HG02588 (cell line): ENCODE measurements around the gene CD40.

Source experiments
- ATAC-seq: cut with Tn5 transposase; IDR thresholded peaks from one replicate; pipeline ENCODE4 v1.9.1; 2021; ENCODE audit warnings: mild to moderate bottlenecking, moderate library complexity; ENCODE audit not compliant: unreplicated experiment

The CD40 gene

GRCh38 chr20:46169245-46170171 is 51.4 kb downstream of the CD40 start:
- ATAC-seq: no peak

GRCh38 chr20:46171476-46171875 is 53.4 kb downstream of the CD40 start:
- no peak for ATAC-seq

GRCh38 chr20:46171909-46172308 is 53.8 kb downstream of the CD40 start:
- ATAC-seq: no peak

DNA sequence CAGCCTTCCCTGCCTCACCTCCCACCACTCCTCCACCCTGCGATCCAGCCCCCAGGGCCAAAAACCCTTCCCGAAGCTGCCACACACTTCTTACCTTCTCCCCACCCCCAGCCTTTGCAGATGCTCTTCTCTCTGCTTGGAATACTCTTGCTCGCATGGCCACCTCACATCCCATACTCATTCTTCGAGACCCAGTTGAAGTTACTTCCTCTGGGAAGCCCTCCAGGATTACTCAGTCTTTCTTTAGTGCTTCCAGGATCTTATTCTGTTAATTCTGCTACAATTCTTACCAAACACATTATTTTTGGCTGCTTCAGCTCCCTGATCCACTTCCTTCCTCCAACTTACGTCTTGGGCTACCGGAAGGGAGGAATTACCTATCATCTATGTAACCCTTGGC is 54.3 kb downstream of the CD40 start:
- ATAC-seq: no peak

- ATAC-seq: no peak
Measured at GRCh38 chr20:46172961-46173536, 54.9 kb downstream of the CD40 start.

GRCh38 chr20:46173652-46174468 is 55.7 kb downstream of the CD40 start:
- ATAC-seq: no peak

DNA sequence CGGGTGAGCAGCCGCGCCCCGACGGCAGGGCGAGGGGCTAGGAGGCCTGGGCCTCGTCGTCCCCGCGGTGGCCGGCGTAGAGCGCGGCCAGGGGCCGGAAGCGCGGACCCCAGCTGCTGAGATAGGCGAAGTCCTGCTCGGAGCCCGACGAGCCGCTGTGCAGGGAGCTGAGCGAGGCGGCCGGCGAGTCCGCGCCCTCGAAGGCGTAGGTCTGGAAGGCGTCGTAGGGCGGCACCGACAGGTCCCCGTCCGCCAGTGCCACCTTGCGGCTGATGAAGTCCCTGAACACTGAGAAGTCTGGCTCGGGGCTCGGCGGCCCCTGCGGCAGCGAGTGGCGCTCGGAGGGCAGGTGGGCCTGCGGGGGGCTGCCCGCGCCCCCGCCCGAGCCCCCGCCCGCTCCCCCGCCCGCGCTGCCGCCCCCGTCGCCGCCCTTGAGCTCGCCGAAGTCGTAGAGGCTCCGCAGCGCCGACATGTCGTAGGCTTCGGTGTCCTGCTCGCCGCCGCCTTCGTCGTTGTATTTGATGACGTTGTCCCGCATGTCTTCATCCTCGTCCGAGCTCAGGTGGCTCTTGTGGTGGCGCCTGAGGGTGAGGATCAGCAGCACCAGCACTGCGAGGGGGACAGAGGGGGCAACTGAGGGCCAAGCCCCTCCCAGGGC is 56.5 kb downstream of the CD40 start:
- no peak for ATAC-seq

GRCh38 chr20:46175127-46175494 is 57.0 kb downstream of the CD40 start:
- no peak for ATAC-seq

DNA sequence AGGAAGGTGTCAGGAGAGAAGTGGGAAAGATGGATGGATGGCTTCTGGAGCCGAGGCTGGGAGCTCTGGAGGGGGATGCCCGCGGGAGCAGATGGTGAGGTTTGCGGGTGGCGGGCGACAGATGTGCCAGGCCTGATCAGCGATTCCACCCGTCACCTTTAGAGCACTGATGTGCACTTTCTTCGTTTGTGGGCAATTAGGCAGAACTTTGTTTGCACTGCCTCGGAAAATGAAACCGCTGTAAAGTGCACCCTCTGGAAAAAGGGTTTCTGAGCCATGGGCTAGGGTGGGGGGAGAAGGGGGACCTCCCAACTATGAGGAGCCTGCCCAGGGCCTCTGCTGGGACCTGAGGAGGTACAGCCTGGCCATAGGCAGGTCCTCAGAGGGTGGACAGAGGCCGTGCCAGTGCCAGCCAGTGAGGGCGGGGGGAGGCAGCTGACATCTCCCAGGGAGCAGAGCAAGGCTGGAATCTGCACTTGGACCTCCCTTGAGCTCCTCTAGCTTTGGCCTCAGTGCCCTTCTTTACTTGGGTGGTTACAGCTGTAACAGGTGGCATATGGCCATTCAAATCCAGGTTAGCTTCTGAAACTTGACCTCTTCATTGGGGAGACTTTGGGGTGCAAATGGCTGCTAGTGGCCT is 58.7 kb downstream of the CD40 start:
- ATAC-seq: no peak

GRCh38 chr20:46177768-46178167 is 59.7 kb downstream of the CD40 start:
- no peak for ATAC-seq

DNA sequence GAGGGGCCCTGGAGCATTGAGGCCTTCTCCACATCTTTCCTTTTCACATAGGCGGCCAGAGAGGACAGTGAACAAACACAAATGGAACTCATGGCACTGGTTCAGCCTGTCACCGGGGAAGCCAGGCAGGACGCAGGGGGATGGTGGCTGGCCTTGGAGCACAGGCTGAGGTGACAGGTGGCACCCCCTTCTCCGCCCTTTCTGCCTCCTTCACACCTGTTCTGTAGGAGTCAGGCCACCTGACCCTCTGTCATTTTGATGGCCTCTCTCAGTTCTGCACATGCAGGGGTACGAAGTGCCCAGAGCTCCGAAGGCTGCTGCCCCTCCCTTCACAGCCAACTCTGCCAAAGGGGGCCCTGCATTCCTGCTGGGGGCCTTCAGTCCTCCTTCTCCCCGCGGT is 60.8 kb downstream of the CD40 start:
- no peak for ATAC-seq
